GM23338 (cell line): ENCODE results near the gene BOD1.

Experiments
- CREB1 ChIP-seq: fragments of 250-450 bp; sonication (Bioruptor Pico); IDR thresholded peaks from 2 replicates; pipeline ENCODE4 v1.5.0; 2020; ENCODE audit warnings: low read depth, mild to moderate bottlenecking, moderate library complexity
- EZH2 ChIP-seq: fragments of 200-600 bp; sonication (generic); IDR thresholded peaks from one replicate; pipeline ENCODE4 v1.8.0; 2017; ENCODE audit warnings: antibody characterized with exemption, mild to moderate bottlenecking, low read depth; ENCODE audit not compliant: unreplicated experiment
- POLR2AphosphoS5 ChIP-seq: IDR thresholded peaks from 2 replicates; pipeline ENCODE4 v1.6.1; 2016; ENCODE audit warnings: antibody characterized with exemption, low read depth
- TF ChIP-seq, protein P1 (sequence below), 2 experiments: fragments of 200-600 bp in 1 of 2; sonication (generic) in 1 of 2; conservative IDR thresholded peaks; 2 replicates each; pipeline versions ENCODE4 v1.5.1 to v1.6.1; 2016 to 2017; ENCODE audit warnings: antibody characterized with exemption in 2 of 2, low read depth in 2 of 2, mild to moderate bottlenecking in 2 of 2, moderate library complexity in 1 of 2
- TF ChIP-seq, protein P2 (sequence below): IDR thresholded peaks from one replicate; pipeline ENCODE4 v1.6.1; 2018; ENCODE audit warnings: antibody characterized with exemption; ENCODE audit not compliant: unreplicated experiment

DNA sequence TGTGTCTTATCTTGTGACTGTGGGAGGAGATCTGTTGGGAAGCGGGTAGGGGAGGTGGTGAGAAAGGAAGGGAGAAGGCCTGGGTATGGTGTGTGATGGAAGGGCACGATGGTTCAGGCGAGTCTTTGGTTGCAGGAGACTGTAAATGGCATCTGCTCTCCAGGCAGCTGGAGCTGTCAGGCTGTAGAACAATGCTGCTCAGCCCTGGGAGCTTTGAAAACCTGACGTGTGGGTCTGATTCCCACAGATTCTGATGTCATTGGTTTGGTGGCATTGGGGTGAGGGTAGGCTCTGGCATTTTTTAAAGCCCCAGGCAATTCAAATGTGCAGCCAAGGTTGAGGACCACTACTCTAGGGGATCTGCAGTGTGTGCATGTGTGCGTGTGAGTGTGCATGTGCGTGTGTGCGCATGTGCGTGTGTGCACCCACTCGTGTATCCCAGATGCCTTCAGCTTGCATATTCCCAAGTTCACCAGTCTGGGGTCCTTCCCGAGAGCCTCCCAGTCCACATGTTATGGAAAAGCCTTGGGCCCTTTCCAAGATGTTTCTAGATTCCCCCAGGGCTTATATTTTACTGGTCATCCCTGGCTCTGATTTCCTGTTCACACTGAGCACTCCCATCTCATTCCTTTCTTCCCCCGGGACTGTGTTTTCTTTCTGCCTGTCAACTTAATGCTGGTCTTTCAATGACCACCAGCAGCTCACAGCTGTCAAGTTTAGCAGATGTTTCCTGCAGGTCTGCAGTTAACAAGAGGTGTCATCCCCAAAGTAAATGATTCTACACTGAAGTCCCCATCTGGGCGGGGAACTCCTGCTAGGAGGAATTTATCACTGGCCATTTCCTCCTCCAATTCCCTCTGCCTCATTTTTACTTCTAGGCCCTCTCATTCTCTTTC is 34.0 kb downstream of the BOD1 start:
- TF ChIP-seq, protein P1, sequence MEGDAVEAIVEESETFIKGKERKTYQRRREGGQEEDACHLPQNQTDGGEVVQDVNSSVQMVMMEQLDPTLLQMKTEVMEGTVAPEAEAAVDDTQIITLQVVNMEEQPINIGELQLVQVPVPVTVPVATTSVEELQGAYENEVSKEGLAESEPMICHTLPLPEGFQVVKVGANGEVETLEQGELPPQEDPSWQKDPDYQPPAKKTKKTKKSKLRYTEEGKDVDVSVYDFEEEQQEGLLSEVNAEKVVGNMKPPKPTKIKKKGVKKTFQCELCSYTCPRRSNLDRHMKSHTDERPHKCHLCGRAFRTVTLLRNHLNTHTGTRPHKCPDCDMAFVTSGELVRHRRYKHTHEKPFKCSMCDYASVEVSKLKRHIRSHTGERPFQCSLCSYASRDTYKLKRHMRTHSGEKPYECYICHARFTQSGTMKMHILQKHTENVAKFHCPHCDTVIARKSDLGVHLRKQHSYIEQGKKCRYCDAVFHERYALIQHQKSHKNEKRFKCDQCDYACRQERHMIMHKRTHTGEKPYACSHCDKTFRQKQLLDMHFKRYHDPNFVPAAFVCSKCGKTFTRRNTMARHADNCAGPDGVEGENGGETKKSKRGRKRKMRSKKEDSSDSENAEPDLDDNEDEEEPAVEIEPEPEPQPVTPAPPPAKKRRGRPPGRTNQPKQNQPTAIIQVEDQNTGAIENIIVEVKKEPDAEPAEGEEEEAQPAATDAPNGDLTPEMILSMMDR (conservative IDR thresholded peaks at IDR 0.05; ENCODE audit: low read depth in 2 of 2) = no peak
- TF ChIP-seq CREB1 (CRISPR knock-in tag) (no peak), EZH2 (no peak), POLR2AphosphoS5 (no peak)
- TF ChIP-seq, protein P2, sequence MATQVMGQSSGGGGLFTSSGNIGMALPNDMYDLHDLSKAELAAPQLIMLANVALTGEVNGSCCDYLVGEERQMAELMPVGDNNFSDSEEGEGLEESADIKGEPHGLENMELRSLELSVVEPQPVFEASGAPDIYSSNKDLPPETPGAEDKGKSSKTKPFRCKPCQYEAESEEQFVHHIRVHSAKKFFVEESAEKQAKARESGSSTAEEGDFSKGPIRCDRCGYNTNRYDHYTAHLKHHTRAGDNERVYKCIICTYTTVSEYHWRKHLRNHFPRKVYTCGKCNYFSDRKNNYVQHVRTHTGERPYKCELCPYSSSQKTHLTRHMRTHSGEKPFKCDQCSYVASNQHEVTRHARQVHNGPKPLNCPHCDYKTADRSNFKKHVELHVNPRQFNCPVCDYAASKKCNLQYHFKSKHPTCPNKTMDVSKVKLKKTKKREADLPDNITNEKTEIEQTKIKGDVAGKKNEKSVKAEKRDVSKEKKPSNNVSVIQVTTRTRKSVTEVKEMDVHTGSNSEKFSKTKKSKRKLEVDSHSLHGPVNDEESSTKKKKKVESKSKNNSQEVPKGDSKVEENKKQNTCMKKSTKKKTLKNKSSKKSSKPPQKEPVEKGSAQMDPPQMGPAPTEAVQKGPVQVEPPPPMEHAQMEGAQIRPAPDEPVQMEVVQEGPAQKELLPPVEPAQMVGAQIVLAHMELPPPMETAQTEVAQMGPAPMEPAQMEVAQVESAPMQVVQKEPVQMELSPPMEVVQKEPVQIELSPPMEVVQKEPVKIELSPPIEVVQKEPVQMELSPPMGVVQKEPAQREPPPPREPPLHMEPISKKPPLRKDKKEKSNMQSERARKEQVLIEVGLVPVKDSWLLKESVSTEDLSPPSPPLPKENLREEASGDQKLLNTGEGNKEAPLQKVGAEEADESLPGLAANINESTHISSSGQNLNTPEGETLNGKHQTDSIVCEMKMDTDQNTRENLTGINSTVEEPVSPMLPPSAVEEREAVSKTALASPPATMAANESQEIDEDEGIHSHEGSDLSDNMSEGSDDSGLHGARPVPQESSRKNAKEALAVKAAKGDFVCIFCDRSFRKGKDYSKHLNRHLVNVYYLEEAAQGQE = no peak
